Hepatocyte (in vitro differentiated cells): Measurements from ENCODE around the gene HMCN1.

Experiments
- EZH2 ChIP-seq: fragments of 200-600 bp; sonication (generic); IDR thresholded peaks from 2 replicates; pipeline ENCODE4 v1.6.1; 2016; ENCODE audit warnings: antibody characterized with exemption, mild to moderate bottlenecking, borderline replicate concordance
- EZH2phosphoT487 ChIP-seq: fragments of 200-600 bp; sonication (generic); IDR thresholded peaks from one replicate; pipeline ENCODE4 v1.6.1; 2018; ENCODE audit warnings: antibody characterized with exemption, mild to moderate bottlenecking, low read depth, moderate library complexity; ENCODE audit not compliant: unreplicated experiment, severe bottlenecking
- TF ChIP-seq, protein P1 (sequence below): fragments of 200-600 bp; sonication (generic); IDR thresholded peaks from 2 replicates; pipeline ENCODE4 v1.5.1; 2016; ENCODE audit warnings: antibody characterized with exemption, mild to moderate bottlenecking; ENCODE audit not compliant: poor library complexity

- TF ChIP-seq, protein P1, sequence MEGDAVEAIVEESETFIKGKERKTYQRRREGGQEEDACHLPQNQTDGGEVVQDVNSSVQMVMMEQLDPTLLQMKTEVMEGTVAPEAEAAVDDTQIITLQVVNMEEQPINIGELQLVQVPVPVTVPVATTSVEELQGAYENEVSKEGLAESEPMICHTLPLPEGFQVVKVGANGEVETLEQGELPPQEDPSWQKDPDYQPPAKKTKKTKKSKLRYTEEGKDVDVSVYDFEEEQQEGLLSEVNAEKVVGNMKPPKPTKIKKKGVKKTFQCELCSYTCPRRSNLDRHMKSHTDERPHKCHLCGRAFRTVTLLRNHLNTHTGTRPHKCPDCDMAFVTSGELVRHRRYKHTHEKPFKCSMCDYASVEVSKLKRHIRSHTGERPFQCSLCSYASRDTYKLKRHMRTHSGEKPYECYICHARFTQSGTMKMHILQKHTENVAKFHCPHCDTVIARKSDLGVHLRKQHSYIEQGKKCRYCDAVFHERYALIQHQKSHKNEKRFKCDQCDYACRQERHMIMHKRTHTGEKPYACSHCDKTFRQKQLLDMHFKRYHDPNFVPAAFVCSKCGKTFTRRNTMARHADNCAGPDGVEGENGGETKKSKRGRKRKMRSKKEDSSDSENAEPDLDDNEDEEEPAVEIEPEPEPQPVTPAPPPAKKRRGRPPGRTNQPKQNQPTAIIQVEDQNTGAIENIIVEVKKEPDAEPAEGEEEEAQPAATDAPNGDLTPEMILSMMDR: no peak
- TF ChIP-seq EZH2: no peak
- TF ChIP-seq EZH2phosphoT487: no peak
Measured at GRCh38 chr1:186189156-186189555, 455.0 kb downstream of the HMCN1 start.
